ENCODE measurements around the gene ACTRT2. TPM values are rescaled to one million over a fixed set of nuclear protein-coding genes. Genes with fewer than 3 reads are reported as not detected.

ACTRT2 gene
- total RNA-seq, 4 donors from 2014 or later, result not detected

GRCh38 chr1:3018576-3018975 lies 2.7 kb upstream of the ACTRT2 start:
- ATAC-seq (no peak), DNase-seq (no peak)
- H3K27ac ChIP-seq, result no peak overlapping the region
- TF ChIP-seq POLR2A (IDR thresholded peaks at IDR 0.05) (no peak), CTCF (IDR thresholded peaks at IDR 0.05 in 4 of 5, conservative IDR thresholded peaks at IDR 0.05 in 1 of 5) (no peak)
- intact Hi-C loops (cut with DNase I; ENCODE audit: low total_unique reads), result no loop called here
- H3K4me1 ChIP-seq, result no peaks in the 10 kb centered on the region
- no peak overlapping the region for H3K4me3 ChIP-seq
- no peaks in the 10 kb centered on the region for H3K36me3 ChIP-seq
- peaks cover 4 to 26% (median 18%) of the 10 kb centered on the region in 3 donors for H3K27me3 ChIP-seq
- in situ Hi-C loops (cut with MboI; ENCODE audit: low sequenced_read_pairs in 4 of 4), result loop anchor here in 3 of 4 donors (25.0 kb wide), 3 partner anchors 269 to 394 kb away; no protein-coding TSS in a partner anchor
- no peaks in the 10 kb centered on the region for H3K9me3 ChIP-seq

- Histone ChIP-seq H3K4me1 (no peaks in the 10 kb centered on the region), H3K9me3 (no peaks in the 10 kb centered on the region), H3K27ac (no peak overlapping the region), H3K4me3 (no peak overlapping the region), H3K27me3 (peaks cover 4 to 21% (median 14%) of the 10 kb centered on the region in 3 donors), H3K36me3 (no peaks in the 10 kb centered on the region)
- intact Hi-C loops (cut with DNase I; ENCODE audit: low total_unique reads), result no loop called here
- TF ChIP-seq POLR2A (IDR thresholded peaks at IDR 0.05), result no peak
- in situ Hi-C loops (cut with MboI; ENCODE audit: low sequenced_read_pairs in 4 of 4), result loop anchor here in 3 of 4 donors (25.0 kb wide), 3 partner anchors 268 to 393 kb away; no protein-coding TSS in a partner anchor
- ATAC-seq (no peak), DNase-seq (no peak)
Observed at GRCh38 chr1:3019007-3019515, 2.2 kb upstream of the ACTRT2 start.

GRCh38 chr1:3019516-3020051 lies 1.7 kb upstream of the ACTRT2 start:
- intact Hi-C loops (cut with DNase I; ENCODE audit: low total_unique reads) (no loop called here), in situ Hi-C loops (cut with MboI; ENCODE audit: low sequenced_read_pairs in 4 of 4) (loop anchor here in 3 of 4 donors (25.0 kb wide), 3 partner anchors 268 to 393 kb away; no protein-coding TSS in a partner anchor)
- Histone ChIP-seq H3K27ac (no peak overlapping the region), H3K9me3 (no peaks in the 10 kb centered on the region), H3K27me3 (peaks cover 5 to 17% (median 9%) of the 10 kb centered on the region in 3 donors), H3K4me1 (no peaks in the 10 kb centered on the region), H3K4me3 (no peak overlapping the region), H3K36me3 (no peaks in the 10 kb centered on the region)
- TF ChIP-seq POLR2A (IDR thresholded peaks at IDR 0.05) (no peak), CTCF (IDR thresholded peaks at IDR 0.05 in 4 of 5, conservative IDR thresholded peaks at IDR 0.05 in 1 of 5) (no peak)
- ATAC-seq (no peak), DNase-seq (no peak)

GRCh38 chr1:3020263-3020909 lies 881 bp upstream of the ACTRT2 start:
- TF ChIP-seq POLR2A (IDR thresholded peaks at IDR 0.05), result no peak
- no peak for TF ChIP-seq CTCF (IDR thresholded peaks at IDR 0.05 in 4 of 5, conservative IDR thresholded peaks at IDR 0.05 in 1 of 5)
- in situ Hi-C loops (cut with MboI; ENCODE audit: low sequenced_read_pairs in 4 of 4), result loop anchor here in 3 of 4 donors (25.0 kb wide), 3 partner anchors 267 to 392 kb away; no protein-coding TSS in a partner anchor
- H3K4me1 ChIP-seq, result no peaks in the 10 kb centered on the region
- DNase-seq, result no peak
- no peaks in the 10 kb centered on the region for H3K9me3 ChIP-seq
- intact Hi-C loops (cut with DNase I; ENCODE audit: low total_unique reads), result no loop called here
- no peak overlapping the region for H3K4me3 ChIP-seq
- no peak for ATAC-seq
- no peaks in the 10 kb centered on the region for H3K36me3 ChIP-seq
- peaks cover 3 to 12% (median 5%) of the 10 kb centered on the region in 3 donors for H3K27me3 ChIP-seq
- H3K27ac ChIP-seq, result no peak overlapping the region

GRCh38 chr1:3021801-3022401 lies 634 bp downstream of the ACTRT2 start:
- in situ Hi-C loops (cut with MboI; ENCODE audit: low sequenced_read_pairs in 4 of 4), result loop anchor here in 3 of 4 donors (25.0 kb wide), 3 partner anchors 265 to 390 kb away; no protein-coding TSS in a partner anchor

More at GRCh38 chr1:3021801-3022401, 634 bp downstream of the ACTRT2 start:
- H3K27me3 ChIP-seq, result peaks cover 0 to 3% (median 3%) of the 10 kb centered on the region in 3 donors
- ATAC-seq, result no peak
- no peak overlapping the region for H3K4me3 ChIP-seq
- intact Hi-C loops (cut with DNase I; ENCODE audit: low total_unique reads), result no loop called here
- no peaks in the 10 kb centered on the region for H3K36me3 ChIP-seq
- no peaks in the 10 kb centered on the region for H3K4me1 ChIP-seq
- no peaks in the 10 kb centered on the region for H3K9me3 ChIP-seq
- TF ChIP-seq POLR2A (IDR thresholded peaks at IDR 0.05), result no peak
- TF ChIP-seq CTCF (IDR thresholded peaks at IDR 0.05 in 4 of 5, conservative IDR thresholded peaks at IDR 0.05 in 1 of 5), result no peak
- no peak overlapping the region for H3K27ac ChIP-seq
- no peak for DNase-seq

Measured in gastrocnemius medialis (tissue), 4 donors.